ENCODE data around the gene PLPPR1. TPM values are rescaled to one million over a fixed set of nuclear protein-coding genes. Genes with fewer than 3 reads are reported as not detected.
A peak's percentile ranks its signal among the peaks of the same experiment; 100 is the strongest.
"Not testable (repeated sequence)": the region's sequence is repeated elsewhere in the genome, so short reads cannot be mapped to it uniquely, and the experiment has no call there.

The PLPPR1 gene
- total and polyA plus RNA-seq, 2 experiments from 2014 or later: 1.3 to 3.7 TPM

DNA sequence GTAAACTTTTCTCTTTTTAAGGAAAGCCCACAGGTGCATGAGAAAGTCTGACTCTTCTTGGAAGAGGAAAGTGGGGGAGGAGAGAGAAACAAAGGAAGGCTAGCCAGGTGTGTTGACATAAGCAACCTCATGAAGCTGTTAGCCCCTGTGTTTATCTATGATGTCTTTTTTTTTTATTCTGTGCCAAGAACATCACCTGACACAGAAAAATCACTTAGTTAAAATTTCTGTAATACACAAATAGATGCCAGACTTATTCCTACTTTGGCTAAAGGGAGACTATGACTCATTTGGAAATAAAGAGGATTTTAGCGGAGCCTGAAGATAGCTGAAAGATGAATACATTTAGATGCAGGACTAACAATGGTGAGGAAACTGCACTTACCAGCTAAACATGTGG, 298.0 kb downstream of the PLPPR1 start:
- Histone ChIP-seq H3K4me1 (ENCODE audit: insufficient read depth) (peaks cover 10% of the 10 kb centered on the region; the same call in 1 of the 2 replicates), H3K27me3 (ENCODE audit: insufficient read depth) (no peaks in the 10 kb centered on the region), H3F3A (replicated peaks; ENCODE audit: low read depth) (no peaks in the 10 kb centered on the region), H3K36me3 (ENCODE audit: insufficient read depth) (no peaks in the 10 kb centered on the region), H2AFZ (peak overlapping the region; percentile 34; the same call in 1 of the 2 replicates), H4K20me1 (replicated peaks; ENCODE audit: insufficient read depth) (no peaks in the 10 kb centered on the region), H3K4me2 (peak overlapping the region; percentile 60), H3K27ac (ENCODE audit: low read depth) (peak overlapping the region; percentile 65; the same call in 1 of the 2 replicates), H3K9me2 (ENCODE audit: insufficient read depth) (no peaks in the 10 kb centered on the region), H3K4me3 (no peak overlapping the region), H3K79me2 (replicated peaks; ENCODE audit: insufficient read depth) (no peaks in the 10 kb centered on the region)
- H3K4me1 Mint-ChIP-seq: peaks cover 19% of the 10 kb centered on the region
- peaks cover 2% of the 10 kb centered on the region for H3K27me3 Mint-ChIP-seq (ENCODE audit: insufficient read depth, low read depth, poor library complexity)
- 0 out of 2 replicates have a peak overlapping the region, but pooled peaks have one; percentile 79 for H3K27ac Mint-ChIP-seq
- H3K9me3 Mint-ChIP-seq: peaks cover 8% of the 10 kb centered on the region
- peaks cover 7% of the 10 kb centered on the region; the same call in 2 of the 3 replicates for H3K36me3 Mint-ChIP-seq (ENCODE audit: low read depth)
- peak; percentile 47; the same call in 2 of the 3 replicates for ATAC-seq
- no peak overlapping the region for H3K4me3 Mint-ChIP-seq
- no peak for DNase-seq (ENCODE audit: low spot score)
- TF ChIP-seq, protein P1, sequence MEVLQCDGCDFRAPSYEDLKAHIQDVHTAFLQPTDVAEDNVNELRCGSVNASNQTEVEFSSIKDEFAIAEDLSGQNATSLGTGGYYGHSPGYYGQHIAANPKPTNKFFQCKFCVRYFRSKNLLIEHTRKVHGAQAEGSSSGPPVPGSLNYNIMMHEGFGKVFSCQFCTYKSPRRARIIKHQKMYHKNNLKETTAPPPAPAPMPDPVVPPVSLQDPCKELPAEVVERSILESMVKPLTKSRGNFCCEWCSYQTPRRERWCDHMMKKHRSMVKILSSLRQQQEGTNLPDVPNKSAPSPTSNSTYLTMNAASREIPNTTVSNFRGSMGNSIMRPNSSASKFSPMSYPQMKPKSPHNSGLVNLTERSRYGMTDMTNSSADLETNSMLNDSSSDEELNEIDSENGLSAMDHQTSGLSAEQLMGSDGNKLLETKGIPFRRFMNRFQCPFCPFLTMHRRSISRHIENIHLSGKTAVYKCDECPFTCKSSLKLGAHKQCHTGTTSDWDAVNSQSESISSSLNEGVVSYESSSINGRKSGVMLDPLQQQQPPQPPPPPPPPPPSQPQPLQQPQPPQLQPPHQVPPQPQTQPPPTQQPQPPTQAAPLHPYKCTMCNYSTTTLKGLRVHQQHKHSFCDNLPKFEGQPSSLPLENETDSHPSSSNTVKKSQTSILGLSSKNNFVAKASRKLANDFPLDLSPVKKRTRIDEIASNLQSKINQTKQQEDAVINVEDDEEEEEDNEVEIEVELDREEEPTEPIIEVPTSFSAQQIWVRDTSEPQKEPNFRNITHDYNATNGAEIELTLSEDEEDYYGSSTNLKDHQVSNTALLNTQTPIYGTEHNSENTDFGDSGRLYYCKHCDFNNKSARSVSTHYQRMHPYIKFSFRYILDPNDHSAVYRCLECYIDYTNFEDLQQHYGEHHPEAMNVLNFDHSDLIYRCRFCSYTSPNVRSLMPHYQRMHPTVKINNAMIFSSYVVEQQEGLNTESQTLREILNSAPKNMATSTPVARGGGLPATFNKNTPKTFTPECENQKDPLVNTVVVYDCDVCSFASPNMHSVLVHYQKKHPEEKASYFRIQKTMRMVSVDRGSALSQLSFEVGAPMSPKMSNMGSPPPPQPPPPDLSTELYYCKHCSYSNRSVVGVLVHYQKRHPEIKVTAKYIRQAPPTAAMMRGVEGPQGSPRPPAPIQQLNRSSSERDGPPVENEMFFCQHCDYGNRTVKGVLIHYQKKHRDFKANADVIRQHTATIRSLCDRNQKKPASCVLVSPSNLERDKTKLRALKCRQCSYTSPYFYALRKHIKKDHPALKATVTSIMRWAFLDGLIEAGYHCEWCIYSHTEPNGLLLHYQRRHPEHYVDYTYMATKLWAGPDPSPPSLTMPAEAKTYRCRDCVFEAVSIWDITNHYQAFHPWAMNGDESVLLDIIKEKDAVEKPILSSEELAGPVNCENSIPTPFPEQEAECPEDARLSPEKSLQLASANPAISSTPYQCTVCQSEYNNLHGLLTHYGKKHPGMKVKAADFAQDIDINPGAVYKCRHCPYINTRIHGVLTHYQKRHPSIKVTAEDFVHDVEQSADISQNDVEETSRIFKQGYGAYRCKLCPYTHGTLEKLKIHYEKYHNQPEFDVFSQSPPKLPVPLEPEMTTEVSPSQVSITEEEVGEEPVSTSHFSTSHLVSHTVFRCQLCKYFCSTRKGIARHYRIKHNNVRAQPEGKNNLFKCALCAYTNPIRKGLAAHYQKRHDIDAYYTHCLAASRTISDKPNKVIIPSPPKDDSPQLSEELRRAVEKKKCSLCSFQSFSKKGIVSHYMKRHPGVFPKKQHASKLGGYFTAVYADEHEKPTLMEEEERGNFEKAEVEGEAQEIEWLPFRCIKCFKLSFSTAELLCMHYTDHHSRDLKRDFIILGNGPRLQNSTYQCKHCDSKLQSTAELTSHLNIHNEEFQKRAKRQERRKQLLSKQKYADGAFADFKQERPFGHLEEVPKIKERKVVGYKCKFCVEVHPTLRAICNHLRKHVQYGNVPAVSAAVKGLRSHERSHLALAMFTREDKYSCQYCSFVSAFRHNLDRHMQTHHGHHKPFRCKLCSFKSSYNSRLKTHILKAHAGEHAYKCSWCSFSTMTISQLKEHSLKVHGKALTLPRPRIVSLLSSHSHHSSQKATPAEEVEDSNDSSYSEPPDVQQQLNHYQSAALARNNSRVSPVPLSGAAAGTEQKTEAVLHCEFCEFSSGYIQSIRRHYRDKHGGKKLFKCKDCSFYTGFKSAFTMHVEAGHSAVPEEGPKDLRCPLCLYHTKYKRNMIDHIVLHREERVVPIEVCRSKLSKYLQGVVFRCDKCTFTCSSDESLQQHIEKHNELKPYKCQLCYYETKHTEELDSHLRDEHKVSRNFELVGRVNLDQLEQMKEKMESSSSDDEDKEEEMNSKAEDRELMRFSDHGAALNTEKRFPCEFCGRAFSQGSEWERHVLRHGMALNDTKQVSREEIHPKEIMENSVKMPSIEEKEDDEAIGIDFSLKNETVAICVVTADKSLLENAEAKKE (CRISPR knock-in tag; IDR thresholded peaks at IDR 0.05): 0 out of 2 replicates have a peak, but pooled peaks have one; percentile 14
- no peak for TF ChIP-seq EZH2 (IDR thresholded peaks at IDR 0.05; ENCODE audit: low read depth, unreplicated experiment)
- TF ChIP-seq POLR2AphosphoS5 (IDR thresholded peaks at IDR 0.05; ENCODE audit: low read depth): no peak
- TF ChIP-seq NANOG (IDR thresholded peaks at IDR 0.05; ENCODE audit: borderline replicate concordance): no peak
- no peak for TF ChIP-seq ZNF114 (CRISPR knock-in tag; IDR thresholded peaks at IDR 0.05)
- TF ChIP-seq JUNB (IDR thresholded peaks at IDR 0.05; ENCODE audit: unreplicated experiment): no peak
- TF ChIP-seq, protein P2, sequence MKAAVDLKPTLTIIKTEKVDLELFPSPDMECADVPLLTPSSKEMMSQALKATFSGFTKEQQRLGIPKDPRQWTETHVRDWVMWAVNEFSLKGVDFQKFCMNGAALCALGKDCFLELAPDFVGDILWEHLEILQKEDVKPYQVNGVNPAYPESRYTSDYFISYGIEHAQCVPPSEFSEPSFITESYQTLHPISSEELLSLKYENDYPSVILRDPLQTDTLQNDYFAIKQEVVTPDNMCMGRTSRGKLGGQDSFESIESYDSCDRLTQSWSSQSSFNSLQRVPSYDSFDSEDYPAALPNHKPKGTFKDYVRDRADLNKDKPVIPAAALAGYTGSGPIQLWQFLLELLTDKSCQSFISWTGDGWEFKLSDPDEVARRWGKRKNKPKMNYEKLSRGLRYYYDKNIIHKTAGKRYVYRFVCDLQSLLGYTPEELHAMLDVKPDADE (IDR thresholded peaks at IDR 0.05): no peak
- no peak for TF ChIP-seq CREB1 (CRISPR knock-in tag; IDR thresholded peaks at IDR 0.05; ENCODE audit: low read depth)

DNA sequence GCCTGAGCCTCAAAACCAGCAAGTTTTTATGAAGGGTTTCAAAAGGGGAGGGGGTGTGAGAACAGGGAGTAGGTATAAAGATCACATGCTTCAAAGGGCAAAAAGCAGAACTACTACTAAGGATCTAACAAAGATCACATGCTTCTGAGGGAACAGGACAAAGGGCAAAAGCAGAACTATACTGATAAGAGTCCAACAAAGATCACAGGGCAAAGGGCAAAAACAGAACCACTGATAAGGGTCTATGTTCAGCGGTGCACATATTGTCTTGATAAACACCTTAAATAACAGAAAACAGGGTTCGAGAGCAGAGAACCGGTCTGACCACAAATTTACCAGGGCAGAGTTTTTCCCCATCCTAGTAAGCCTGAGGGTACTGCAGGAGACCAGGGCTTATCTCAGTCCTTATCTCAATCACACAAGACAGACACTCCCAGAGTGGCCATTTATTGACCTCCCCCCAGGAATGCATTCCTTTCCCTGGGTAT, 298.9 kb downstream of the PLPPR1 start:
- H3K36me3 ChIP-seq (ENCODE audit: insufficient read depth); H3K4me3 ChIP-seq; H3K9me2 ChIP-seq (ENCODE audit: insufficient read depth); H3K27me3 Mint-ChIP-seq (ENCODE audit: insufficient read depth, low read depth, poor library complexity); H3K4me2 ChIP-seq; H2AFZ ChIP-seq; H3K4me1 ChIP-seq (ENCODE audit: insufficient read depth); DNase-seq (ENCODE audit: low spot score); H3K79me2 ChIP-seq (replicated peaks; ENCODE audit: insufficient read depth); H3K4me3 Mint-ChIP-seq; H3K27ac Mint-ChIP-seq; H3K36me3 Mint-ChIP-seq (ENCODE audit: low read depth); H4K20me1 ChIP-seq (replicated peaks; ENCODE audit: insufficient read depth); H3F3A ChIP-seq (replicated peaks; ENCODE audit: low read depth); H3K9me3 Mint-ChIP-seq; H3K27me3 ChIP-seq (ENCODE audit: insufficient read depth); ATAC-seq; H3K27ac ChIP-seq (ENCODE audit: low read depth): not testable (repeated sequence)
- peaks cover 19% of the 10 kb centered on the region for H3K4me1 Mint-ChIP-seq

All from GM23338 (cell line).